H7 (cell line): ENCODE data around the gene GNB2. TPM values are rescaled to one million over a fixed set of nuclear protein-coding genes. Genes with fewer than 3 reads are reported as not detected.

ENCODE experiments used
- DNase-seq: peaks from one replicate; pipeline ENCODE4 v3.0.0; 2012
- H3K27me3 ChIP-seq: 2 replicates; pipeline ENCODE4 v1.6.0; 2011; ENCODE audit warnings: mild to moderate bottlenecking, low read length; ENCODE audit not compliant: control insufficient read depth, insufficient read depth
- H3K36me3 ChIP-seq: replicated peaks from 2 replicates; pipeline ENCODE4 v1.5.1; 2011; ENCODE audit warnings: low read length; ENCODE audit not compliant: control insufficient read depth, insufficient read depth
- H3K4me3 ChIP-seq: 2 replicates; pipeline ENCODE4 v1.5.1; 2011; ENCODE audit warnings: low read depth, mild to moderate bottlenecking, control low read depth, low read length, moderate library complexity; ENCODE audit not compliant: insufficient read depth
- total RNA-seq: library from RNA; depleted of rRNA; stranded (reverse); fragments of >200 nt; shearing (Covaris generic); gene quantifications from 2 replicates; pipeline ENCODE4 v1.2.3, GENCODE V29; 2014; rRNA removed

Gene GNB2
- 108 and 122 TPM in 2 replicates for total RNA-seq

DNA sequence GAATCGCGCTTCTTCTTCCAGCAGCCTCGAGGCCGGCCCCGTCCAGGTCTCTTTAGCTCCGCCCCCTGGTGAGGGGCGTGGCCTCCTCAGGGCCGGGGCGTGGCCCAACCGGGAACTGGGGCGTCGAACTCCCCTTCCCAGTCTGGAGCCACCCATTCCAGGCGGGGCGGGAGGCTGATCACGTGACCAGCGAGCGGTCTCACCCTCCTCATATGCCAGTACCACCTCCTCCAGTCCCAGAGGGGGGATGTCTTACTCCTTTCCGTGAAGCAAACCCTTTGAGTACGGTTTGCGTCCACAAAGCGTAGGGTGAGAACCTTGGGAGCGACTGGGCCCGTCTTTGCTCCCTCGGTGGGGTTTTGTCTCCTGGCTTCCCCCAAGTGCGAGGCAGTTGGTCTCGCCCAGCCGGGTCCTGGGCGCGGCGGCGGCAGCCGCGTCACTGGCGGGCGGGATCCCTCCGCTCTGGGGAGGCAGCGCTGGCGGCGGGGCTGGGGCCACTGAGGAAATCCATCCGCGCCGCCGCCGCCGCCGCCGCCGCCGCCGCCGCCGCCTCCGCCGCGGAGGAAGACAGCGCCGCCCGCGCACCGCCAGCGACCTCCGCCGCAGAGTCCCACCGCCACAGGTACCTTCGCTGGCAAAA lies at the start of gene GNB2:
Gene GNB2 (plus strand): TSS at position 439 of the 640 bp plus-strand sequence. CDS start 2,526 bp downstream, outside the sequence.
- peak; percentile 99 for DNase-seq
- Histone ChIP-seq H3K36me3 (peaks cover 10% of the 10 kb centered on the region), H3K27me3 (peaks cover 5% of the 10 kb centered on the region), H3K4me3 (peak within 1 kb of the TSS; percentile 88)

DNA sequence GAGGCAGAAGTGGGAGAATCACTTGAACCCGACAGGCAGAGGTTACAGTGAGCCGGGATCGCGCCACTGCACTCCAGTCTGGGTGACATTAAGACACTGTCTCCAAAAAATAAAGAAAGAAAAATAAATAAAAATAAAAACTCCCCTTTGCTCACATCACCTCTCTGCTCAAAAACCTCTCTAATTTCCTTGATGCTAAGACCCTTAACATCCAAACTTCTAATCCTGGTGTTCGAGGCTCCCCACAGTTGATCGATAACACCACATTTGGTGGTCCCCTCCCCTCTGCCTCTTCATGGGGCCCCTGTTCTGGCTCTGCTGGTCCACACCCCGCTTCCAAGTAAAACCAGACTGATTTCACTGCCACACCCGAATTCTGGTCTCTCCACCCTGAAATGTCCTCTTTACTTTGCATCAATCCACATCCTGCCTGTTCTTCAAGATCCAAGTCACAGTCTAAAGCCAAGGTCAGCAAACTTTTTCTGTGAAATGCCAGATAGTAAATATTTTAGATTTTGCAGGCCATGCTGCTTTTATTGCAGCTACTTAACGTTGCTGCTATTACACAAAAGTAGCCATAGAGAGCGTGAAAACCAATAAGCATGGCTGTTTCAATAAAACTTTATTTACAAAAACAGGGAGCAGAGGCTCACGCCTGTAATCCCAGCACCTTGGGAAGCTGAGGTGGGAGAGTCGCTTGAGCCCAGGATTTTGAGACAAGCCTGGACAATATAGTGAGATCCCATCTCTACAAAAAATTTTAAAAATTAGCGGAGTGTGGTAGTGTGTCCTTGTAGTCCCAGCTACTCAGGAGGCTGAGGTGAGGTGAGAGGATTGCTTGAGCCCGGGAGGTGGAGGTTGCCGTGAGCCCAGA lies 49.4 kb upstream of the GNB2 start:
- DNase-seq: no peak
- H3K27me3 ChIP-seq: peaks cover 9% of the 10 kb centered on the region
- H3K4me3 ChIP-seq: no peak overlapping the region
- no peaks in the 10 kb centered on the region for H3K36me3 ChIP-seq

DNA sequence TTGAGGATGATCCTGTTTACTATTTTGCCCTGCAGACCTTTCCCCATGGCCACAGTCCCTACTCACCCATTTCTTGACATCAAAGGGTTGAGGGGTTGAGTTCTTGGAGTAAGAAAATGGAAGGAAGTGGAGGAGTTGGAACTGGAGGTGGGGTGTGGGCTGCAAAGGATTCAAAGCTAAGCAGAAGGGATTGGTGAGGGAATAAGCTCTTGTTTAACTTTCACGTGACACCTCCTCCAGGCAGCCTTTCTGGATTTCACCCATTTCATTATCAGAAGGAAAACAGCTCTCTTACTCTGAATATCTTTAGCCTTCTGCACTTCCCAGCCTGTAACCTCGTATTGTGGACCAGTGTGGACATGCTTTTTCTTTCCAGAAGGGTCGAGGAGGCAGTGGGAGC lies 47.5 kb upstream of the GNB2 start:
- Histone ChIP-seq H3K36me3 (no peaks in the 10 kb centered on the region), H3K27me3 (peaks cover 9% of the 10 kb centered on the region), H3K4me3 (peak overlapping the region; percentile 35)
- no peak for DNase-seq

DNA sequence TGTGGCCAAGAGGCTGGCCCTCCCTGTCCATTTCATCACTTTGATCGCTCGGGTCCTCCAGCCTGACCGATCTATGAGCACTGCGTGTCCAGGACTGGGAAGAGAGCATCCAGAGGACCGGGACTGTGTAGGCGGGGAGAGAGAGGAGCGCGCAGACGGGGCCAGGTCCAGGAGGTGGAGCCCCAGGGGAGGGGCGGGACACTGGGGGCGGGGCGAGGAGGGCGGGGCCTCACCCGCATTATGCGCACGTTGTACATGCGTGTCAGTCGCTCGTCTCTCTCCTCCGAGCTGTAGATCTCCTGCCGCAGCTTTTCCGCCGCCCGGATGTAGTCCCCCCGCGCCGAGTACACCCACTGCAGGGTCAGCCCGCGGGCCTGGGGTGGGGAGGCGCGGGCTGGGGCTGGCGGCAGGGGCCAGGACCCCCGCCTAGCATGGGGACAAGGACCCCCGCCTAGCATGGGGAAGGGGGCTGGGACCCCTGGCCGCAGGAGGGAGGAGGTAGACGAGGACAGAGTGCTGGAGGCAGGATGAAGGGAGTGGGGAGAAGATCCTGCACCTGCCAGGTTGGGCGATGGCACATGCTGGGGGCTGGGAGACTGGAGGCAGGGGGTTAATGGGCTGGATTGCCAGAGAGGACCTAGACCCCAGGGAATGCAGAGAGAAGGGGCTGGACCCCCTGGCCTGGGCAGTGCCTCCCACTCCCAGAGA lies 46.9 kb upstream of the GNB2 start:
- H3K27me3 ChIP-seq: peaks cover 10% of the 10 kb centered on the region
- H3K36me3 ChIP-seq: no peaks in the 10 kb centered on the region
- H3K4me3 ChIP-seq: peak overlapping the region; percentile 35
- DNase-seq: peak; percentile 99

DNA sequence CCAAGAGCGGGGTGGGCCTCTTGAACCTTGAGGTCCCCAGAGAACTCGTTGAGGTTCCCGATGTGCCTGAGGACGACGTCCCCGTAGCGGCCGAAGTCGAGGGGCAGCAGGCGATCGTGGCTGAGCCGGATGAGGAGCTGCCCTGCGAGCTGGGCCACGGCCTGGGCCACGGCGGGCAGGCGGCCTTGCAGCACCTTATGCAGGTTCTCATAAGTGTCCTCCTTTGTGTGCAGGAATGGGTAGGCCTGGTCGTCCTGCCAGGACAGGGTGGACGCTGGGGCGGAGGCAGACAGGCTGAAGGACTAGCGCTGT lies 46.3 kb upstream of the GNB2 start:
- no peak for DNase-seq
- H3K27me3 ChIP-seq: peaks cover 14% of the 10 kb centered on the region
- no peaks in the 10 kb centered on the region for H3K36me3 ChIP-seq
- H3K4me3 ChIP-seq: peak overlapping the region; percentile 35

DNA sequence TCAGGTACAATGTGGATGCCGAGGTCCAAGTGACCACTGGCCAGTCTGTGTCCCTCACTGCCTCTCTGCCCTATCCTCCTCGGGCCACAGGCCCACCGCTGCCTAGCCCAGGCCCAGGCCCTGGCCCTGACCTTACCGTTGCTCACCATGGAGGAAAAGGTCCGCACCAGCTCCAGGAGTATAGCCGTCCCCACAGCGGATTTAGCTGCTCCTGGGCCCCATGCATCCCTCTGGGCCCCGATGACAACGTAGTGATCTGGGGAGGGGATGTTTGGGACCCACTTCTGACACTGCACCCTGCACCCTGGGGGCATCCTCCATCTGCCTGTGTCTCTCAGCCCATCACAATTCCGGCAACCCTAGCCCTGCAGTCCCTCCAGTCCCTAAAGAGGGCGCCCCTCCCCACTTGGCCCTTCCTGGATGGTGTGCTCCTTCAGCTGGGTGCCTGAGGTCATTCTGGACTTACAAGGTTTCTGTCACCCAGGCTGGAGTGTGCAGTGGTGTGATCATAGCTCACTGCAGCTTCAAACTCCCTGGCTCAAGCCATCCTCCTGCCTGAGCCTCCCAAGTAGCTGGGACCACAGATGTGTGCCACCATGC lies 44.3 kb upstream of the GNB2 start:
- peaks cover 27% of the 10 kb centered on the region for H3K27me3 ChIP-seq
- no peak overlapping the region for H3K4me3 ChIP-seq
- no peaks in the 10 kb centered on the region for H3K36me3 ChIP-seq
- DNase-seq: peak; percentile 94

DNA sequence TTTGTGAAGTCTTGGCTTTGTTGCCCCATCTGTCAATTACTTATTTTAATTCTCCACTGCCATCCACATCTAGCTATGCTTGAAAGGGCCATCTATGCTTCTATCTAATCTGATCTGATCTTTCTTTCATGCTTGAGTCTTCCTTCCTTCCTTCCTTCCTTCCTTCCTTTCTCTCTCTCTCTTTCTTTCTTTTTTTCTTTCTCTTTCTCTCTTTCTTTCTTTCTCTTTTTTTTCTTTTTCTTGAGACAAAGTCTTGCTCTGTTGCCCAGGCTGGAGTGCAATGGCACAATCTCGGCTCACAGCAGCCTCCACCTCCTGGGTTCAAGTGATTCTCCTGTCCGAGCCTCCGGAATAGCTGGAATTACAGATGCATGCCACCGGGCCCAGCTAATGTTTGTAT lies 43.5 kb upstream of the GNB2 start:
- DNase-seq: no peak
- no peaks in the 10 kb centered on the region for H3K36me3 ChIP-seq
- no peak overlapping the region for H3K4me3 ChIP-seq
- H3K27me3 ChIP-seq: peaks cover 27% of the 10 kb centered on the region

DNA sequence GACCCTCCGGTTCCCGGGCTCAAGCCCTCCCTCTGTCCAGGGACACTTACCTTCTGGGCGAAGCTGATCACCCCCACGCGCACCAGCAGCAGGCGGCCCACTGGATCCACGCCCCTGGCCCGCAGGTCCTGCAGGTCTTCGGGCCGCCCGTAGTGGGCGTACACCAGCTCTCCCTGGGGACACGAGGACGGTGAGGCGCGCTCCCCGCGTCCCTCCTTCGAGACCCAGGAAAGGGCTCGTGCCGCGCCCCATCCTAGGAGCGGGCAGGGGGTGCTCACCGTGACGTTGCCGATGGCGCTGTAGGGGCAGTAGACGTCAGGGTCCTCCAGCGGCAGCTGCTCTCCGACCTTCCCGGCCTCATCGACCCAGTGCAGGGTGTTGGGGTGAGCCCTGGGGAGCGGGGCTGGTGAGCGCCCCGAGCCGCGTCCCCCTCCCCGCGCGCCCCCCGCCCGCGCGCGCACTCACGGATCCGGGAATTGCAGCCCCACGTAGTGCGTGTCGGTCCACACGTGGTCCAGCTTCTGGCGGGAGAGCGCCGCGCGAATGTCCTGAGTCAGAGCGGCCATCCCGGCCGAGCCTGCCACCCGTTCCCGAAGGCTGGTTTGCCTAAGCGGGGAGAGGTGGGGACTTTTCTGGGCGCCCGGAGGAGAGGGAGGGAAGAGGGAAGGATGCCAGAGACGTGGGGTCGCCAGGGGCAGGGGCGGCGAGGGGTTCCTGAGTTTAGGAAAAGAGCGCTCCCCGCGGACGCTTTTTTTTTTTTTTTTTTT lies 40.4 kb upstream of the GNB2 start:
- peak; percentile 88 for DNase-seq
- Histone ChIP-seq H3K4me3 (peak overlapping the region; percentile 70), H3K27me3 (peaks cover 18% of the 10 kb centered on the region), H3K36me3 (no peaks in the 10 kb centered on the region)

DNA sequence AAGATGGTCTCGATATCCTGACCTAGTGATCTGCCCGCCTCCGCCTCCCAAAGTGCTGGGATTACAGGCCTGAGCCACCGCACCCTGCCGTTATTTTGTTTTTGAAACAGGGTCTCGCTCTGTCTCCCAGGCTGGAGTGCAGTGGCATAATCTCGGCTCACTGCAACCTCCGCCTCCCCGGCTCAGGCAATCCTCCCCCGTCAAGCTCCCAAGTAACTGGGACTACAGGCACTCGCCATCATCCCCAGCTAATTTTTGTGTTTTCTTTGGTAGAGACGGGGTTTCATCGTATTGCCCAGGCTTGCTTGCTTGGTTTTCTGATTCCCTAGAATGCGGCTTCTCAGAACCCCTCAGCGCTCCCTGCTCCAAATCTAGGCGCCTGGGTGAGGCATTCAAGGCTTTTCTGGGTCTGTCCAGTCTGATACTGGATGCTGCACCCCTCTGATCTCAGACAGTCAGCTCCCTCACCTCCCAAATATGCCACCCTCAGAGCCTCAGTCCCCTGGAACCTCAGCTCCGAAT lies 33.5 kb upstream of the GNB2 start:
- no peak for DNase-seq
- no peak overlapping the region for H3K4me3 ChIP-seq
- no peaks in the 10 kb centered on the region; the same call in 1 of the 2 replicates for H3K27me3 ChIP-seq
- no peaks in the 10 kb centered on the region for H3K36me3 ChIP-seq

DNA sequence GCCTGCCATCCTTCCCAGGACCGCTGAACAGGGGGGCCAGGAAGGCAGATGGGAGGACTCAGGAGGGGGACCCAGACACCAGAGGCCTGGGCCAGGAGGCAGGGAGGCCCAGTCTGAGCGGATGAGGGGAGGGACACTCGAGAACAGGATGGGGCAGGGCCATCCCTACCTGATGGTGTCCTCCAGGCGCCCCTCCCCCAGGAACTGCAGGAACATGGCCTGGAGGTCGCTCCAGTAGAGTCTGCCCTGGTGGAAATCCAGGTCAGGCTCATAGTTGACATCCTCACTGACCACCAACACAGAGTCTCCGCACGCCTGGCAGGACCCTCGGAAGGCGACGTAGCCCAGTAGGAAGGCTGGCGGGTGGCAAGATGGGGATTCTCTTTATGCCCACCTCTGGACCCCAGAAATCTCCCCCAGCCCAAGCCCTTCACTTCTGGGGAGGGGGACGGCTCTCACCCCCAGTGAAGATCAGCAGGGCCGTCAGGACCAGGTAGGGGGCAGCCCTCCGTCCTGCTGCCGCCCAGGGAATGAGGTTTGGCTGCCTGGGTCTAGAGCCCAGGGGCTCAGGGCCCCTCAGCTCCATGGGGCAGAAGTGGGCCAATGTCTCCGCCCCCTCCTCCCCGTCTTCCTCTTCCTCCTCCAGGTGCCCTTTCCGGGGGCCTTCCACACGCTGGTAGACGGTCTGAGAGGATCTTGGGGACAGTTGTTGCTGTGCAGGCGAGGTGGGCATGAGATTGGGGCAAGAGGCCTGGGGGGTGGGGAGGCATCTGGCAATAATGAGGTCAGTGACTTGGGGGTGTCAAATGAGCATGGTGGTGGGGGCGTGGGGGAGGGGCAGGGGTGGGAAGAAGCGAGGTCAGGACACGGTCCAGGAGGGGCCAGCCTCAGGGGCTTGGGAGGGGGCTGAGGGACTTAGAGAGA lies 32.8 kb upstream of the GNB2 start:
- Histone ChIP-seq H3K4me3 (no peak overlapping the region), H3K27me3 (no peaks in the 10 kb centered on the region; the same call in 1 of the 2 replicates), H3K36me3 (no peaks in the 10 kb centered on the region)
- peak; percentile 65 for DNase-seq

DNA sequence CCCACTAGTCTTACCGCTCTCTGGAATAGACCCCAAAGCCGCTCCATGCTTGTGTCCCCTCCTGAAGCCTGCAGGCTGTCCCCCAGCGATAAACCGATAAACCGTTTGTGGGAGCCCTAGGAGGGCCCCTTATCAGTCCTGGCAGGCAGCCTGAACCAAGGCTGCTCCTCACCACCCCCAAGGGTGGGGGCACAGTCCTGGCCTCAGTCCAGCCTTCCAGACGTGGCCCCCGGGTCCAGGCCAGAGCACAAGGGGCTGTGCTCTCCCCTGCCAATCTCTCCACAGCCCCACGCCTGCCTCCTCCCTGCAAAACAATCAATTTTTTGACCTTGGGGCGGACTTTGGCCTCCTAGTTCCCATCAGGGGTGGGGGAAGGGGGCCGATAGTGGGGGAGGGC lies 32.1 kb upstream of the GNB2 start, which contains the start of gene TFR2:
Gene TFR2 (minus strand): TSS at position 90 of the 397 bp plus-strand sequence. CDS start 43 bp downstream, at position 47.
- peak; percentile 46 for DNase-seq
- H3K4me3 ChIP-seq: no peak within 1 kb of the TSS
- no peaks in the 10 kb centered on the region; the same call in 1 of the 2 replicates for H3K27me3 ChIP-seq
- no peaks in the 10 kb centered on the region for H3K36me3 ChIP-seq

DNA sequence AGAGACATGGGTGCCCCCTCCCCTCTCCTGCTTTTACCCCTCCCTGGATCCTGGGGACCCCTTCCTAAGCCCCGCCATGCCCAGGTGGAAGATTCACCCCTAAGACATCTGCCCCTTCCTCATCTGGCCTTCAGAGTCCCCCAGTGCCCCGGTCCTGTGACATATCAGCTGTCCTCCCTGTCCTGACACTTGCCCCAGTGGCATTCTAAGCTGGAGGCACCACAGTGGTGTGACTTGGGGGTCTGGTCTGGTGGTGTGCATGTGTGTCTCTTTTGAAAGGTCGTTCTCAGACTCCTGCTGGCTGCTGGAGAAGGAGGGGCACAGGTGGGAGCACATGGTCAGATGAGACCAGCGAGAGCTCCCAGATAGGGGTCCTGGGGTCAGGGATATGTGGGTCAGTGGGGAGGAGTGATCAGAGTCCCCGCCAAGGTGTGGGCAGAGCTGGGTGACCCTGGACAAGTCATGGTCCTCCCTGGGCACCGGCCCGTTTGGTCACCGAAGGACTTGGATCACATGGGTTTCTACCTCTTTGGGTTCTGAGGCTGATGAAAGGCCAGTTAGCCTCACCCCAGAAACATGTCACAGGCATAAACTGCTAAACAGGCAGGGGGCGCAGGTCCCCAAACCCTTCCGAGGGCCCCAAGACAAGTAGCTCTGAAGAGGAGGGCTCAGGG lies 31.5 kb upstream of the GNB2 start:
- peak; percentile 32 for DNase-seq
- Histone ChIP-seq H3K4me3 (no peak overlapping the region), H3K36me3 (no peaks in the 10 kb centered on the region), H3K27me3 (no peaks in the 10 kb centered on the region)
